ENCODE measurements around the gene AK2.
A peak's percentile ranks its signal among the peaks of the same experiment; 100 is the strongest.
"Not testable (repeated sequence)": the region's sequence is repeated elsewhere in the genome, so short reads cannot be mapped to it uniquely, and the experiment has no call there.

The AK2 gene

GRCh38 chr1:32997381-32997891 is 39.2 kb downstream of the AK2 start:
- DNase-seq: peak; percentile 83

DNA sequence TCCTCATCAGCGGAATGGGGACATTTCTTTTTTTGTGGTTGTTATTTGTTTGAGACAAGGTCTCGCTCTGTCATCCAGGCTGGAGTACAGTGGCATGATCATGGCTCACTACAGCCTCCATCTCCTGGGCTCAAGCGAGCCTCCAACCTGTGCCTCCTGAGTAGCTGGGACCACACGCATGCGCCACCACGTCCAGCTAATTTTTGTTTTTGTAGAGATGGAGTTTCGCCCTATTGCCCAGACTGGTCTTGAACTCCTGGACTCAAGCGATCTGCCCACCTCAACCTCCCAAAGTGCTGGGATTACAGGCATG is 43.4 kb downstream of the AK2 start:
- not testable (repeated sequence) for DNase-seq

DNA sequence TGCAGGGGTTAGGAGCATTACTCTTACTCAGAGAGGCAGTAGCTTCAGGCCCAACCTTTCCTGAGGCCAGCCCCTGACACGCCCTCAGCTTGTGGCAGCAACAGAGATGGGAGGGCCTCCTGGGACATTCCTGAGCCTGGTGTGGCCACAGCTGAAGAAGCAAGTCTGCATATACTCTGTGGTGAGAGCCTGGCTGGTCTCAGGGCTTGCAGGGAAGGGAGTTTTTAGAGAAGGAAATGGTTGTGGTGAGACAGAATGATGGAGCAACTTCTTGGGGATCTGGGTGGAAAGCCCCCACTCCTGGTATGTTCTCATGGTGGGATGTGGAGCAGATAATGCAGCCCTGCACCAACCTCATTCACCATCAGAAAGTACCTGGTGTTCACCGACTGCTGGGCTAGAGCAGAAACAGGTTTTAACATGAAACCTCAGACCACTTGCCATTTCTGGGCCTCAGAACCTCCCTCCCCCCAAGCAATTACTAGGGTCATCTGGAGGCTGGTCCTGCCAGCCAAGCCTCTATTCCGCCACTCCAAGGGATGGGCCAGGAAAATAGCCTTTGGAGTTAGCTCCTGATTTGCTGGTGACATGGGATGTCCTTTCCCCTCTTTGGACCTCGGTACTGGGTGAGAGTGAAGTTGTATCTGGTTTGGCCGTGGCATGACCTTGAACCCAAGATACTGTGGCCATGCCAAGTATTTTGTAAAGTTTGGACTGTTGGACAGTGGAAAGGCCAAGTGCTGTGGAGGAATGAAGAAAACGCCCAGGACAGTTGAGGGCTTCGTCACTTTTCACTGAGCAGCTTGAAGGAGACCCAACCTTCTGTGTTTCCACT is 44.0 kb downstream of the AK2 start:
- DNase-seq: peak; percentile 97

DNA sequence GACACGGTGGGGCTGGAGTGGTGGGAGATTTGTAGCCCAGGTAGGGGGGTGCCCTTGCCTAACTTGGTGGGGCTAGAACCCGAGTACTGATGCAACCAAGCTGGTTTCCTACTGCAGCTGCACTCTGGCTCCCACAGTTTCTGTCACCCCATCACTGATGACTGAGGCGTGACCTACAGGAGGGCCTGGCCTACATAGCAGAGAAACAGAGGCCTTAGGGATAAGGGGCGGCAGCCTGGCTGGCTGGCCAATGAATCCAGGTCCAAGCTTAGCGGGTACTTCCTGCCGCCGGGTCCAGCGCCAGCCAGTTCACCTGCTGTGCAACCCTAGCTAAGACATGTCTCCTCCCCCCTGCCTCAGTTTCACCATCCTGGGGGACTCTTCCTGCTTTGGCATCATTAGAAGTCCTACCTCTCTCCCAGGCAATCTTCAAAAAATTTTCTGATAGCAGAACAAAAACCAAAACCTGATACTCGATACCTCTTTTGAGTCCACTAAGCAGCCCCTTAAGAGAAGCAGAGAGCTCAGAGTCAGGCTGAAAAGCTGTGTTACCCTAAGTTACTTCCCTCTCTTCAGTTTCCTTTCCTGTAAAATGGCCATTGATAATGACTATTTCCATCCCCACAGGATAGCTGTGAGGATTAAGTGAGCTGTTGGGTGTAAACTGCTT is 44.7 kb downstream of the AK2 start:
- DNase-seq: no peak

- DNase-seq: no peak
These were observed 45.3 kb downstream of the AK2 start for GRCh38 chr1:32991386-32991785.

GRCh38 chr1:32990887-32991286 is 45.8 kb downstream of the AK2 start:
- no peak for DNase-seq

GRCh38 chr1:32989160-32990050 is 47.3 kb downstream of the AK2 start:
- DNase-seq: peak; percentile 95

GRCh38 chr1:32988665-32989064 is 48.0 kb downstream of the AK2 start:
- peak; percentile 84 for DNase-seq

GRCh38 chr1:32985226-32985625 is 51.5 kb downstream of the AK2 start:
- DNase-seq: no peak

- DNase-seq: peak; percentile 74
These were observed 52.1 kb downstream of the AK2 start for GRCh38 chr1:32984455-32985171.

DNA sequence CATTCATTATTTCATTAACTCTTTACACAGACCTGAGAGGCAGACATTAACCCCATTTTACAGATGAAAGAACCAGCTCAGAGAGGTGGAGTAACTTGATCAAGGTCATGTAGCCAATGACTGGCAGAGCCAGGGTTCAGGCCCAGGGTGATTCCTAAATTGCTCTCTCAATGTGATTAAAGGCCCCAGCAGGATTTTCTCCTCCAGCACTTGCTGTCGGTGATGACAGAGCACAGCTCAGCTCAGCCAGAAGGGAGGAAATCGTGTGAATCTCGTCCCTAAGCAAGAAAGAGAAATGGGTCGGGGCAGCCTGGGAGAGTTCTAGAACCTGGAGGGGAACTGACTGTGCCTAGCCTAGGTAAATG is 52.6 kb downstream of the AK2 start:
- DNase-seq: no peak

DNA sequence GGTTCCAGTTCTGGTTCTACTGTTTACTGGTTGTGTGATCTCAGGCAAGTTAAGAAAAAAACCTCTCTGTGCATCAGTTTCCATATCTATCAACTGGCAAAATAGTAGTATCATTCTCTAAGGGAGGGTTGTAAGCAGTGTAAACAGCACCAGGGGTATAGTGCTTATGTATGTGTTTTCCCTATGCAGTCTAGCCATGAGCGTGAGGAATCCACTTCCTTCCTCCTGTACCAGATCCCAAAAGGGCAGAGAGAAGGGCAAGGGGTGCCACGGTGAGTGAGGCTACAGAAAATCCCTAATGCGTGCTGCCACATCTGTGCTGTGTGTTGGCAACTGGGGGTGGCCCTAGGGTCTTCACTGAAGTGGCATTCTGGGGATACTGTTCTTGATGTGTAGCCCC is 53.7 kb downstream of the AK2 start:
- no peak for DNase-seq

- DNase-seq: peak; percentile 85
These were observed 55.4 kb downstream of the AK2 start for GRCh38 chr1:32981003-32981901.

GRCh38 chr1:32980080-32980479 is 56.6 kb downstream of the AK2 start:
- no peak for DNase-seq

DNA sequence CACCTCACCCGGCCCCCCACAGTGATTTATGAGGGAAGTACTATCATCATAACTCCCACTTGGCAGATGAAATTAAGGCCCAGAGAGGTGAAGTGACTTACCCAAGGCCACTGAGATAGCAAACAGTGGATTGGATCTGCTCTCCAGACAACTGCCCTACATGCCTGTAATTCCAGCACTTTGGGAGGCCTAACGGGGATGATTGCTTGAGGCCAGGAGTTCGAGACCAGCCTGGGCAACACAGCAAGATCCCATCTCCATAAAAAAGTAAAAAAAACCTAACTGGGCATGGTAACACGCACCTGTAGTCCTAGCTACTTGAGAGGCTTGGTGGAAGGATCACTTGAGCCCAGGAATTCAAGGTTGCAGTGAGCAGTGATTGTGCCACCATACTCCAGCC is 57.8 kb downstream of the AK2 start:
- no peak for DNase-seq

- no peak for DNase-seq
These were observed 59.1 kb downstream of the AK2 start for GRCh38 chr1:32977546-32978087.

GRCh38 chr1:32975055-32975454 is 61.6 kb downstream of the AK2 start:
- DNase-seq: not testable (repeated sequence)

GRCh38 chr1:32973458-32973857 is 63.2 kb downstream of the AK2 start:
- not testable (repeated sequence) for DNase-seq

DNA sequence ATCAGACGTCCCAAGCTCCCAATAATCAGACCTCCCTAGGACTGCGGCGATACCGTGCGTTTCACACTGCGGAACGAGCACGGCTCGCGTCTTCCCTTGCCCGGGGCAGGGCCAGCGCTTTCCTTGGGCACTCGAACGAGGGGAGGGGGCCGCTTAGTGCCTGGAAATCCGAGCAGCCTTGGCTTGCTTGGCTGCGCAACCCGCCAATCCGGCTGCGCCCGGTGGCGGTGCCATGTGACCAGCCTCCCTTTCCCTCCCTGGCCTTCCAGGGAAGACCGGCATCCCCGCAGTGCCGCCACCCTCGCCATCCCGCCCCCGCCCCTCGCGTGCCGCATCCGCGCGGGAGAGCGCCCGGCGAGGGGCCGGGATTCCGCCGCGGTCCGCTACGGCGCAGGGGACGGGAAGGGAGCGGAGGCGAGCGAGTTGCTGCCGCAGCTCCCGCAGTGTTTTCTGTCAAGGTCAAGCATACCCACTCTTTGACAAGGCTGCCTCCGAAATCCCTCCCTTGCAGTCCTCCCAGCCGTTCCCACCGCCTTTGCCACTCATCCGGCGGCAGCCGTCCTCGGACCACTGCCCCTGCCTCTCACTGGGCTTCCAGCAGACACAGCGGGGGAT is 63.8 kb downstream of the AK2 start:
- DNase-seq: no peak

- DNase-seq: no peak
These were observed 65.1 kb downstream of the AK2 start for GRCh38 chr1:32971576-32971975.

DNA sequence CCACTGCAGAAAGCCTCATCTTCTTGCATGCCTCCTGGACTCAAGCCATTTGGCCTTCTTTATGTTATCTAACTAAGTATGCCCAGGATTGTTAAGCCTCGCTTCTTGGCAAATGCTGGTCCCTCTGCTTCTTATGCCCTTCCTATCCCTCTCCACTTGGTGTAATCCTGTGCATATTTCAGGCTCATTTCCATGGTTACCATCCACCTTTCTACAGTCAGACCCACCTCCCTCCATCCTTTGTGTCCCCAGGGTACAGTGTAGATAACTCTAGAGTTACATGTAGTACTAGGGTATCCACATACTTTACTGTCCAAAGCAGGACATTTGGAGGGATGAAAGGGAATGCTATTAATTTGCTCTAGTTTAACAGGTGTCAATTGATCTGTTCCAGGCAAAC is 65.5 kb downstream of the AK2 start:
- DNase-seq: no peak

All from fibroblast of upper back skin (primary cell).